Ascending aorta (tissue), 2 donors: ENCODE results near the gene PGA3. TPM values are rescaled to one million over a fixed set of nuclear protein-coding genes. Genes with fewer than 3 reads are reported as not detected.
"Not testable (repeated sequence)": the region's sequence is repeated elsewhere in the genome, so short reads cannot be mapped to it uniquely, and the experiment has no call there.

ENCODE experiments used
- DNase-seq, 2 donors: peaks; one replicate each; pipeline ENCODE4 v3.0.0-alpha.2; 2019; ENCODE audit warnings: low spot score in 2 of 2
- H3K27ac ChIP-seq, 2 donors: fragments of 200-600 bp; sonication (generic); one replicate each; pipeline ENCODE4 v1.5.1; 2016 to 2017; ENCODE audit warnings: mild to moderate bottlenecking in 1 of 2
- H3K27me3 ChIP-seq: fragments of 200-600 bp; sonication (generic); one replicate; pipeline ENCODE4 v1.5.1; 2017
- H3K36me3 ChIP-seq, 2 donors: fragments of 200-600 bp; sonication (generic); one replicate each; pipeline ENCODE4 v1.5.1; 2016
- H3K4me1 ChIP-seq, 2 donors: fragments of 200-600 bp; sonication (generic); one replicate each; pipeline ENCODE4 v1.5.1; 2016 to 2017; ENCODE audit warnings: mild to moderate bottlenecking in 1 of 2
- H3K4me3 ChIP-seq, 2 donors: fragments of 200-600 bp; sonication (generic); one replicate each; pipeline ENCODE4 v1.5.1; 2016 to 2017; ENCODE audit warnings: mild to moderate bottlenecking in 1 of 2
- H3K9me3 ChIP-seq, 2 donors: fragments of 200-600 bp; sonication (generic); one replicate each; pipeline ENCODE4 v1.5.1; 2016
- CTCF ChIP-seq, 3 experiments: fragments of 200-600 bp in 2 of 3; fragments of 450-650 bp in 1 of 3; sonication (generic) in 2 of 3; IDR thresholded peaks; one replicate each; pipeline ENCODE4 v1.5.1; 2016 to 2019; ENCODE audit warnings: antibody characterized with exemption in 3 of 3, mild to moderate bottlenecking in 1 of 3, moderate library complexity in 1 of 3
- intact Hi-C: fragments of 100-400 bp; cut with DNase I; formaldehyde crosslinking; loops from one replicate; pipeline ENCODE4 v1.15.1; 2023
- total RNA-seq: library from RNA; depleted of rRNA; stranded (reverse); fragments of >200 nt; gene quantifications from one replicate; pipeline ENCODE4 v1.1.0, GENCODE V29; 2016

Gene PGA3
- total RNA-seq, 1 donor from 2014 or later, result 26.8 TPM

GRCh38 chr11:61163021-61163420, 40.3 kb upstream of the PGA3 start:
- Histone ChIP-seq H3K4me1 (peaks cover 3 to 24% of the 10 kb centered on the region in 2 donors), H3K27me3 (no peaks in the 10 kb centered on the region), H3K9me3 (no peaks in the 10 kb centered on the region), H3K27ac (no peak overlapping the region), H3K4me3 (no peak overlapping the region), H3K36me3 (no peaks in the 10 kb centered on the region)
- DNase-seq, result peak in 1 of 2 donors; percentile 37
- TF ChIP-seq CTCF (IDR thresholded peaks at IDR 0.05), result no peak
- intact Hi-C loops, result loop anchor here (5.0 kb wide), 2 partner anchors 321 to 1546 kb away; partner anchors contain the start of genes CCDC86 and OSBP

GRCh38 chr11:61163714-61164605, 39.4 kb upstream of the PGA3 start:
- Histone ChIP-seq H3K36me3 (no peaks in the 10 kb centered on the region), H3K4me1 (peaks cover 3 to 16% of the 10 kb centered on the region in 2 donors), H3K9me3 (no peaks in the 10 kb centered on the region), H3K4me3 (no peak overlapping the region), H3K27me3 (no peaks in the 10 kb centered on the region), H3K27ac (peak overlapping the region in 1 of 2 donors; percentile 46)
- no peak for TF ChIP-seq CTCF (IDR thresholded peaks at IDR 0.05)
- DNase-seq, result peak in 1 of 2 donors; percentile 63
- intact Hi-C loops, result loop anchor here (5.0 kb wide), 2 partner anchors 322 to 1547 kb away; partner anchors contain the start of genes CCDC86 and OSBP

GRCh38 chr11:61164606-61165424, 38.5 kb upstream of the PGA3 start:
- no peak for DNase-seq
- peaks cover 3 to 10% of the 10 kb centered on the region in 2 donors for H3K4me1 ChIP-seq
- H3K4me3 ChIP-seq, result no peak overlapping the region
- TF ChIP-seq CTCF (IDR thresholded peaks at IDR 0.05), result no peak
- intact Hi-C loops, result loop anchor here (5.0 kb wide), 2 partner anchors 323 to 1548 kb away; partner anchors contain the start of genes CCDC86 and OSBP
- H3K36me3 ChIP-seq, result no peaks in the 10 kb centered on the region
- no peaks in the 10 kb centered on the region for H3K9me3 ChIP-seq
- no peak overlapping the region for H3K27ac ChIP-seq
- H3K27me3 ChIP-seq, result no peaks in the 10 kb centered on the region

- H3K4me1 ChIP-seq, DNase-seq, H3K27me3 ChIP-seq, H3K27ac ChIP-seq, H3K36me3 ChIP-seq, H3K4me3 ChIP-seq, H3K9me3 ChIP-seq, intact Hi-C loops: not testable (repeated sequence)
Observed at GRCh38 chr11:61165785-61166184, 37.5 kb upstream of the PGA3 start.

GRCh38 chr11:61166331-61166730, 37.0 kb upstream of the PGA3 start:
- H3K4me1 ChIP-seq, H3K27ac ChIP-seq, H3K4me3 ChIP-seq, intact Hi-C loops, H3K9me3 ChIP-seq, H3K36me3 ChIP-seq, H3K27me3 ChIP-seq: not testable (repeated sequence)
- peak in 1 of 2 donors; percentile 52 for DNase-seq

- DNase-seq, result peak in 1 of 2 donors; percentile 18
- no peaks in the 10 kb centered on the region for H3K4me1 ChIP-seq
- intact Hi-C loops, result no loop called here
Observed at GRCh38 chr11:61168042-61168688, 35.1 kb upstream of the PGA3 start.

More at GRCh38 chr11:61168042-61168688, 35.1 kb upstream of the PGA3 start:
- Histone ChIP-seq H3K27me3 (no peaks in the 10 kb centered on the region), H3K27ac (no peak overlapping the region), H3K36me3 (no peaks in the 10 kb centered on the region), H3K9me3 (no peaks in the 10 kb centered on the region), H3K4me3 (no peak overlapping the region)
- no peak for TF ChIP-seq CTCF (IDR thresholded peaks at IDR 0.05)
